Measurements from ENCODE around the gene ABCA4. TPM values are rescaled to one million over a fixed set of nuclear protein-coding genes. Genes with fewer than 3 reads are reported as not detected.

Gene ABCA4
- total and polyA plus RNA-seq, 2 donors (not counting 3 experiments of a cell fraction or from before 2014, with no cell fraction given), result 2.3 to 4.9 TPM

DNA sequence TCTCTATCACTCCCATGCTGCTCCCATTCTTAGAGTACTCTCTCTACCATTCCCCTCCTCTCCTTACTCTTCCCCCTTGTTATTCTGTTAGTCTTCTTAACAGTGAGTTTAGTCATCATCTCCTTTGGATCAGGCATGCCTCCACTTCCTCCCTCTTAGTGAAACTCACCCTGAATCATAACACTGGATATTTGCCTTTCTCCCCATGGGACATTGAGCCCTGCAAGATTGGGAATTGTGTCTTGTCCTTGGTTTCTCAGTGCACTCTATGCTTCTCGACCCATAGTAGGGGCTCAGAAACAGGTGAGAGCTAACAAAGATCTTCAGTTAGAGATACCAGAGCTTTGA lies 143.4 kb downstream of the ABCA4 start:
- Histone ChIP-seq H3K27me3 (ENCODE audit: control insufficient read depth in 2 of 2, insufficient read depth in 2 of 2, low read length in 2 of 2) (no peaks in the 10 kb centered on the region), H3K4me3 (replicated peaks in 1 of 3; ENCODE audit: insufficient read depth in 1 of 3, low read depth in 1 of 3, low read length in 3 of 3) (no peak overlapping the region), H3K79me2 (ENCODE audit: control insufficient read depth, insufficient read depth, low read length) (no peaks in the 10 kb centered on the region), H3K4me2 (ENCODE audit: insufficient read depth, low read length) (no peak overlapping the region), H3K27ac (ENCODE audit: insufficient read depth, low read depth, low read length) (no peak overlapping the region), H3K9ac (replicated peaks; ENCODE audit: extremely low read depth, insufficient read depth, low read length) (no peak overlapping the region), H3K36me3 (ENCODE audit: control insufficient read depth in 2 of 2, extremely low read depth in 1 of 2, insufficient read depth in 2 of 2, low read length in 2 of 2) (no peaks in the 10 kb centered on the region), H3K9me3 (replicated peaks; ENCODE audit: control insufficient read depth, insufficient read depth, low read length) (no peaks in the 10 kb centered on the region), H4K20me1 (replicated peaks; ENCODE audit: control insufficient read depth, extremely low read depth, insufficient read depth, low read length) (no peaks in the 10 kb centered on the region), H2AFZ (ENCODE audit: low read depth, low read length) (no peak overlapping the region), H3K9me1 (replicated peaks; ENCODE audit: control insufficient read depth, extremely low read depth, insufficient read depth, low read length) (no peaks in the 10 kb centered on the region), H3K4me1 (ENCODE audit: control insufficient read depth, extremely low read depth, insufficient read depth, low read length) (no peaks in the 10 kb centered on the region)
- ChIA-PET CTCF (interaction anchor here (0.9 to 1.4 kb wide), 2 partner anchors 11 to 14 kb away, joined by 3 read pairs; no protein-coding TSS in a partner anchor), POLR2A (no interaction called here)
- DNase-seq (ENCODE audit: low read depth, low spot score) (peak; percentile 10), FAIRE-seq (peak; percentile 62)
- dilution Hi-C loops (cut with MboI; ENCODE audit: extremely low pct_ligation_motif_present, low sequenced_read_pairs), result no loop called here
- no TSS peak for BruUV-seq (replicated peaks)
- TF ChIP-seq FOS (IDR thresholded peaks at IDR 0.05; ENCODE audit: borderline replicate concordance, insufficient read depth, low read length) (peak; percentile 64), EZH2 (IDR thresholded peaks at IDR 0.05; ENCODE audit: borderline replicate concordance, low read depth, low read length, severe bottlenecking) (no peak)
- intact Hi-C loops (cut with micrococcal nuclease), result no loop called here

DNA sequence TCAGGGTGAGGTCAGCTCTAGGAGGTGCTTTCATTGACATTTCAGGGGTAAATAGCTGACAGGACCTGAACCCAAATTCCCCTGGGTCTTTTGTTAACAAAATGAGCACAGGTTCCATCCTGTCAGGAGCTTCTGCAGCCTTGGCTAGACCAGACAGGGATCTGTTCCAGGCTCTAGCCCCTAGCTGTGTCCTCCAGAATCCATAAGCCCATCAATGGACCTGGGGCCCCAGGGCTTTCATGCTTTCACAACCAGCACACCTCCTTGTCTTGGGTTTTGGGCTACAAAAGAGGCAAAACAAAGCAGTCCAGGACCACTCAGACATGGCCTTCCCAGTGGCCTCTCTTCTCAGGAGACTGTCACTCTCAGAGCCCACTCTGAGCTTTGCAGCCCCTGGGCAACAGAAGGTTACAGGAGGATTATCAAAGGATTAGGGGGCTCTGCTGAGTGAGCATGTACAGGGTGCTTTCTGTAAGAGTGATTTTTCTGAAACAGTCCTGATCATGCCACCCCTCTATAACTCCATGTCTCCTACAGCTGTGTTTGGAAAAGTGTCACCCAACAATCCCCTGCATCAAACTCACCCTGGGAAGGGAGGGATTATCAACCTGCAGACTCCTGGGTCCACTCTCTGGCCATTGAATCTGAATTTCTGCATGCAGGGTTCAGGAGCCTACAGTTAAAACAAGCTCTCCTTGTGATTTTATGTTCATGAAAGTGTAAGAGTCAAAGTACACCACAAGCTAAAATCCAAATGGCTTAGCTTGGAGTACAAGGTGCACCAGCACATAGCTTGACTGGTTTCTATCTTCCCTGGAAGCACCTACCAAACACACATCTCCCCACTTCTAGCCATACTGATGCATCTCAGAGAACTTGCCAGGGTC lies 144.0 kb downstream of the ABCA4 start:
- H3K27ac ChIP-seq (ENCODE audit: insufficient read depth, low read depth, low read length), result no peak overlapping the region
- intact Hi-C loops (cut with micrococcal nuclease) (no loop called here), dilution Hi-C loops (cut with MboI; ENCODE audit: extremely low pct_ligation_motif_present, low sequenced_read_pairs) (no loop called here)
- ChIA-PET POLR2A (no interaction called here), CTCF (interaction anchor here (1.4 kb wide), 1 partner anchor 13 kb away, joined by 3 read pairs; no protein-coding TSS in a partner anchor)
- no peaks in the 10 kb centered on the region for H3K36me3 ChIP-seq (ENCODE audit: control insufficient read depth in 2 of 2, extremely low read depth in 1 of 2, insufficient read depth in 2 of 2, low read length in 2 of 2)
- H3K4me3 ChIP-seq (replicated peaks in 1 of 3; ENCODE audit: insufficient read depth in 1 of 3, low read depth in 1 of 3, low read length in 3 of 3), result no peak overlapping the region
- no peak for TF ChIP-seq EZH2 (IDR thresholded peaks at IDR 0.05; ENCODE audit: borderline replicate concordance, low read depth, low read length, severe bottlenecking)
- TF ChIP-seq, protein P1, sequence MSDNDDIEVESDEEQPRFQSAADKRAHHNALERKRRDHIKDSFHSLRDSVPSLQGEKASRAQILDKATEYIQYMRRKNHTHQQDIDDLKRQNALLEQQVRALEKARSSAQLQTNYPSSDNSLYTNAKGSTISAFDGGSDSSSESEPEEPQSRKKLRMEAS (IDR thresholded peaks at IDR 0.05; ENCODE audit: insufficient read depth, insufficient read length), result no peak
- no peak for TF ChIP-seq FOS (IDR thresholded peaks at IDR 0.05; ENCODE audit: borderline replicate concordance, insufficient read depth, low read length)
- TF ChIP-seq POLR2AphosphoS5 (IDR thresholded peaks at IDR 0.05; ENCODE audit: insufficient read depth, low read depth, low read length), result no peak
- TF ChIP-seq POLR2A (IDR thresholded peaks at IDR 0.05; ENCODE audit: low read depth, low read length), result no peak
- no peak for TF ChIP-seq JUN (IDR thresholded peaks at IDR 0.05; ENCODE audit: borderline replicate concordance, insufficient read depth, insufficient read length, low read depth)
- no peak for TF ChIP-seq MYC (IDR thresholded peaks at IDR 0.05; ENCODE audit: low read depth, low read length)
- TF ChIP-seq GATA2 (IDR thresholded peaks at IDR 0.05; ENCODE audit: insufficient read depth, insufficient read length, low read depth, low read length), result no peak
- TF ChIP-seq, protein P2, sequence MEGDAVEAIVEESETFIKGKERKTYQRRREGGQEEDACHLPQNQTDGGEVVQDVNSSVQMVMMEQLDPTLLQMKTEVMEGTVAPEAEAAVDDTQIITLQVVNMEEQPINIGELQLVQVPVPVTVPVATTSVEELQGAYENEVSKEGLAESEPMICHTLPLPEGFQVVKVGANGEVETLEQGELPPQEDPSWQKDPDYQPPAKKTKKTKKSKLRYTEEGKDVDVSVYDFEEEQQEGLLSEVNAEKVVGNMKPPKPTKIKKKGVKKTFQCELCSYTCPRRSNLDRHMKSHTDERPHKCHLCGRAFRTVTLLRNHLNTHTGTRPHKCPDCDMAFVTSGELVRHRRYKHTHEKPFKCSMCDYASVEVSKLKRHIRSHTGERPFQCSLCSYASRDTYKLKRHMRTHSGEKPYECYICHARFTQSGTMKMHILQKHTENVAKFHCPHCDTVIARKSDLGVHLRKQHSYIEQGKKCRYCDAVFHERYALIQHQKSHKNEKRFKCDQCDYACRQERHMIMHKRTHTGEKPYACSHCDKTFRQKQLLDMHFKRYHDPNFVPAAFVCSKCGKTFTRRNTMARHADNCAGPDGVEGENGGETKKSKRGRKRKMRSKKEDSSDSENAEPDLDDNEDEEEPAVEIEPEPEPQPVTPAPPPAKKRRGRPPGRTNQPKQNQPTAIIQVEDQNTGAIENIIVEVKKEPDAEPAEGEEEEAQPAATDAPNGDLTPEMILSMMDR (IDR thresholded peaks at IDR 0.05; ENCODE audit: extremely low read depth in 1 of 2, insufficient read depth in 1 of 2, low read depth in 1 of 2, low read length in 2 of 2), result no peak
- peaks cover 0 to 3% of the 10 kb centered on the region in 2 experiments for H3K27me3 ChIP-seq (ENCODE audit: control insufficient read depth in 2 of 2, insufficient read depth in 2 of 2, low read length in 2 of 2)
- FAIRE-seq, result no peak
- no peak overlapping the region for H3K9ac ChIP-seq (replicated peaks; ENCODE audit: extremely low read depth, insufficient read depth, low read length)
- H3K4me2 ChIP-seq (ENCODE audit: insufficient read depth, low read length), result no peak overlapping the region
- no peaks in the 10 kb centered on the region for H3K9me1 ChIP-seq (replicated peaks; ENCODE audit: control insufficient read depth, extremely low read depth, insufficient read depth, low read length)
- no peaks in the 10 kb centered on the region for H3K79me2 ChIP-seq (ENCODE audit: control insufficient read depth, insufficient read depth, low read length)
- H4K20me1 ChIP-seq (replicated peaks; ENCODE audit: control insufficient read depth, extremely low read depth, insufficient read depth, low read length), result no peaks in the 10 kb centered on the region
- BruUV-seq (replicated peaks), result no TSS peak
- no peaks in the 10 kb centered on the region for H3K9me3 ChIP-seq (replicated peaks; ENCODE audit: control insufficient read depth, insufficient read depth, low read length)
- H2AFZ ChIP-seq (ENCODE audit: low read depth, low read length), result no peak overlapping the region
- no peaks in the 10 kb centered on the region for H3K4me1 ChIP-seq (ENCODE audit: control insufficient read depth, extremely low read depth, insufficient read depth, low read length)
- DNase-seq (ENCODE audit: low read depth, low spot score), result no peak

All from endothelial cell of umbilical vein (primary cell).